Thyroid gland (tissue), 4 donors: ENCODE measurements around the gene NDUFB2. TPM values are rescaled to one million over a fixed set of nuclear protein-coding genes. Genes with fewer than 3 reads are reported as not detected.
A peak's percentile ranks its signal among the peaks of the same experiment; 100 is the strongest.
"Not testable (repeated sequence)": the region's sequence is repeated elsewhere in the genome, so short reads cannot be mapped to it uniquely, and the experiment has no call there.

ENCODE experiments used
- DNase-seq, 2 donors: peaks; one replicate each; pipeline ENCODE4 v3.0.0-alpha.2; 2019
- H3K27ac ChIP-seq, 3 donors: fragments of 200-600 bp; sonication (generic); 1 replicate in 2 of 3; 2 replicates in 1 of 3; pipeline ENCODE4 v1.5.1; 2016 to 2019; ENCODE audit warnings: mild to moderate bottlenecking in 1 of 3, moderate library complexity in 1 of 3
- H3K27me3 ChIP-seq: fragments of 200-600 bp; sonication (generic); one replicate; pipeline ENCODE4 v1.5.1; 2019
- H3K36me3 ChIP-seq, 2 donors: fragments of 200-600 bp; sonication (generic); one replicate each; pipeline ENCODE4 v1.5.1; 2016 to 2019
- H3K4me1 ChIP-seq, 2 donors: fragments of 200-600 bp; sonication (generic); one replicate each; pipeline ENCODE4 v1.5.1; 2017 to 2019
- H3K4me3 ChIP-seq, 3 donors: fragments of 200-600 bp; sonication (generic); replicated peaks in 1 of 3; 1 replicate in 2 of 3; 2 replicates in 1 of 3; pipeline ENCODE4 v1.5.1; 2016; ENCODE audit warnings: mild to moderate bottlenecking in 1 of 3
- H3K9me3 ChIP-seq: fragments of 200-600 bp; sonication (generic); one replicate; pipeline ENCODE4 v1.5.1; 2017
- POLR2A ChIP-seq, 2 donors: fragments of 450-650 bp; IDR thresholded peaks; one replicate each; pipeline ENCODE4 v1.6.1; 2017; ENCODE audit warnings: antibody characterized with exemption in 2 of 2, mild to moderate bottlenecking in 2 of 2, moderate library complexity in 1 of 2
- WGBS, 2 donors: methylation state at CpG; one replicate each; pipeline ENCODE4 v1.1.5; 2017; 5-methylcytosine and 5-hydroxymethylcytosine counted together
- intact Hi-C: fragments of 100-400 bp; cut with DNase I; formaldehyde crosslinking; loops from one replicate; pipeline ENCODE4 v1.15.1; 2023
- total RNA-seq, 4 donors: library from RNA; depleted of rRNA; stranded (reverse); fragments of >200 nt; gene quantifications; one replicate each; pipeline ENCODE4 v1.2.3, GENCODE V29; 2016
- TF ChIP-seq, protein P1 (sequence below), 6 experiments: fragments of 200-600 bp in 3 of 6; fragments of 450-650 bp in 3 of 6; sonication (generic) in 3 of 6; IDR thresholded peaks; one replicate each; pipeline ENCODE4 v1.5.1; 2016 to 2019; ENCODE audit warnings: antibody characterized with exemption in 6 of 6, mild to moderate bottlenecking in 2 of 6, inconsistent platforms in 1 of 6, moderate library complexity in 1 of 6

The NDUFB2 gene
- total RNA-seq, 4 donors from 2014 or later, result 213 to 955 (median 698) TPM

DNA sequence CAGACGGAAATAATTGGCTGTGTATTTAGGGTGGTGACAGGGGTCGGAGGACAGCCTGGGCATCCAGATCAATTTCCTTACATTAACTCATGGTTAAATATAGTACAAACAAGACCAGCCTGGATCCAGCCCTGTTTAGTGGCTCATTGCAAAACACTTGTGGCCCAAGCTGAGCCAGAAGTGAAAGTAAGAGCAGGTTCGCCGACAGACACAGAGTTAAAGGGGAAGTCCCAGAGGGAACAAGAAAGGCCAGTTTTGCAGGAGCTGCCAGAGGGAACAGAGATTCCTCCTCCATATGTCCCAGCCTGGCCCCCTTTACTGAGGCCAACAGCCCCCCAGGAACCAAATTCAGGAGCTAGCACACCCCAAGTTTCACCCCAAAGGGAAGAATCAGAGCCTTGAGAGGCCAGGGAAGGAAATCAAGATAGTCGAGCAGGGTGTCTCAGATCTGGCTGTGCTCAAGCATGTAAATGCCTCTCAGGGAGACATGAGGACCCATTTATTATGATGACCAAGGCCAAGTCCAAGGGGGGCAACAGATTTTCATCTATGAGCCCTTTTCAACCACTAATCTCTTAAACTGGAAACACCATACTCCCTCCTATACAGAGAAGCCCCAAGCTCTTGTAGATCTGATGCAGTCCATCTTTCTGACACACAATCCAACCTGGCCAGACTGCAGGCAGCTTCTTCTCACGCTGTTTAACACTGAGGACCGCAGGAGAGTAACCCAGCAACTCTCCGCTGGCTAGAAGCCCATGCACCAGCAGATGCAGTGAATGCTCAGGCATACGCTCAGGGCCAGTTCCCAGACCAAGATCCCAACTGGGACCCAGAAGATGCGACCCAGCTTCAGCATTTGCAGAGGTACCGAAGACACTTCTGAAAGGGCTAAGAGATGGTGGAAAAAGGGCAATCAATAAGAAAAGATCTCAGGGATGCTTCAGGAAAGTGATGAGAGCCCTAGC lies 39.7 kb upstream of the NDUFB2 start:
- H3K9me3 ChIP-seq, result no peaks in the 10 kb centered on the region
- peaks cover 12 to 15% of the 10 kb centered on the region in 2 donors for H3K4me1 ChIP-seq
- H3K27me3 ChIP-seq, result no peaks in the 10 kb centered on the region
- peak; percentile 70 to 75 for DNase-seq
- H3K4me3 ChIP-seq, result peak overlapping the region in 1 of 3 donors; percentile 21
- no peak for TF ChIP-seq POLR2A (IDR thresholded peaks at IDR 0.05)
- TF ChIP-seq, protein P1, sequence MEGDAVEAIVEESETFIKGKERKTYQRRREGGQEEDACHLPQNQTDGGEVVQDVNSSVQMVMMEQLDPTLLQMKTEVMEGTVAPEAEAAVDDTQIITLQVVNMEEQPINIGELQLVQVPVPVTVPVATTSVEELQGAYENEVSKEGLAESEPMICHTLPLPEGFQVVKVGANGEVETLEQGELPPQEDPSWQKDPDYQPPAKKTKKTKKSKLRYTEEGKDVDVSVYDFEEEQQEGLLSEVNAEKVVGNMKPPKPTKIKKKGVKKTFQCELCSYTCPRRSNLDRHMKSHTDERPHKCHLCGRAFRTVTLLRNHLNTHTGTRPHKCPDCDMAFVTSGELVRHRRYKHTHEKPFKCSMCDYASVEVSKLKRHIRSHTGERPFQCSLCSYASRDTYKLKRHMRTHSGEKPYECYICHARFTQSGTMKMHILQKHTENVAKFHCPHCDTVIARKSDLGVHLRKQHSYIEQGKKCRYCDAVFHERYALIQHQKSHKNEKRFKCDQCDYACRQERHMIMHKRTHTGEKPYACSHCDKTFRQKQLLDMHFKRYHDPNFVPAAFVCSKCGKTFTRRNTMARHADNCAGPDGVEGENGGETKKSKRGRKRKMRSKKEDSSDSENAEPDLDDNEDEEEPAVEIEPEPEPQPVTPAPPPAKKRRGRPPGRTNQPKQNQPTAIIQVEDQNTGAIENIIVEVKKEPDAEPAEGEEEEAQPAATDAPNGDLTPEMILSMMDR (IDR thresholded peaks at IDR 0.05), result no peak
- intact Hi-C loops, result no loop called here
- WGBS, 2 donors, result 41 to 45% methylated on average over 11 of the region's 11 CpGs
- no peaks in the 10 kb centered on the region for H3K36me3 ChIP-seq
- peak overlapping the region; percentile 12 to 78 (median 67) for H3K27ac ChIP-seq

- 83 to 92% methylated on average over 9 of the region's 9 CpGs for WGBS, 2 donors
- Histone ChIP-seq H3K9me3 (no peaks in the 10 kb centered on the region), H3K27me3 (no peaks in the 10 kb centered on the region), H3K4me1 (peaks cover 12 to 15% of the 10 kb centered on the region in 2 donors), H3K27ac (no peak overlapping the region), H3K4me3 (no peak overlapping the region), H3K36me3 (no peaks in the 10 kb centered on the region)
- intact Hi-C loops, result no loop called here
- no peak for DNase-seq
- TF ChIP-seq POLR2A (IDR thresholded peaks at IDR 0.05), result no peak
- TF ChIP-seq, protein P1 (IDR thresholded peaks at IDR 0.05), result no peak
These were observed 38.6 kb upstream of the NDUFB2 start for GRCh38 chr7:140657891-140658290.

DNA sequence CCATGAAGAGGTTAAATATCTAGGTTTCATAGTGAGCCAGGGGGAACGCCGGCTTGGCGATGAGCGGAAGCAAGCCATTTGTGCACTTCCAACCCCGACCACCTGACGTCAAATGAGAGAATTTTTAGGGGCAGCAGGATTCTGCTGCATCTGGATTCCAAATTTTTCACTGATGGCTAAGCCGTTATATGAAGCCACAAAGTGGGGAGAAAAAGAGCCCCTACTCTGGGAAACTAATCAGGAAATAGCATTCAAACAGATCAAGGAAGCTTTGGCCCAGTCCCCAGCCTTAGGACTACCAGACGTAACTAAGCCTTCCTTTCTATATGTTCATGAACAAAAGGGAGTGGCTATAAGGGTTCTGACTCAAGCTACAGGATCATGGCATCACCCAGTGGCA lies 36.7 kb upstream of the NDUFB2 start:
- Histone ChIP-seq H3K9me3 (no peaks in the 10 kb centered on the region), H3K36me3 (no peaks in the 10 kb centered on the region), H3K4me3 (no peak overlapping the region), H3K4me1 (peaks cover 12 to 15% of the 10 kb centered on the region in 2 donors), H3K27ac (no peak overlapping the region), H3K27me3 (no peaks in the 10 kb centered on the region)
- intact Hi-C loops, result no loop called here
- 50 to 71% methylated on average over 8 of the region's 8 CpGs for WGBS, 2 donors
- no peak for DNase-seq
- TF ChIP-seq, protein P1 (IDR thresholded peaks at IDR 0.05), result no peak
- no peak for TF ChIP-seq POLR2A (IDR thresholded peaks at IDR 0.05)

GRCh38 chr7:140661124-140661523 lies 35.4 kb upstream of the NDUFB2 start:
- TF ChIP-seq POLR2A (IDR thresholded peaks at IDR 0.05), result no peak
- TF ChIP-seq, protein P1 (IDR thresholded peaks at IDR 0.05), result peak in 2 of 6 experiments; percentile 12 to 27
- WGBS, 2 donors, result 66 to 73% methylated on average over 2 of the region's 2 CpGs
- H3K27ac ChIP-seq, result no peak overlapping the region
- H3K36me3 ChIP-seq, result no peaks in the 10 kb centered on the region
- H3K4me1 ChIP-seq, result peaks cover 12% of the 10 kb centered on the region in 2 donors
- no peaks in the 10 kb centered on the region for H3K9me3 ChIP-seq
- no peak for DNase-seq
- intact Hi-C loops, result no loop called here
- no peaks in the 10 kb centered on the region for H3K27me3 ChIP-seq
- H3K4me3 ChIP-seq, result no peak overlapping the region

DNA sequence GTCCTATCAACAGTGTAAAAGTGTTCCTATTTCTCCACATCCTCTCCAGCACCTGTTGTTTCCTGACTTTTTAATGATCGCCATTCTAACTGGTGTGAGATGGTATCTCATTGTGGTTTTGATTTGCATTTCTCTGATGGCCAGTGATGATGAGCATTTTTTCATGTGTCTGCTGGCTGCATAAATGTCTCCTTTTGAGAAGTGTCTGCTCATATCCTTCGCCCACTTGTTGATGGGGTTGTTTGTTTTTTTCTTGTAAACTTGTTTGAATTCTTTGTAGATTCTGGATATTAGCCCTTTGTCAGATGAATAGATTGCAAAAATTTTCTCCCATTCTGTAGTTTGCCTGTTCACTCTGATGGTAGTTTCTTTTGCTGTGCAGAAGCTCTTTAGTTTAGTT lies 33.6 kb upstream of the NDUFB2 start:
- H3K4me1 ChIP-seq, H3K27me3 ChIP-seq, H3K27ac ChIP-seq, H3K4me3 ChIP-seq, intact Hi-C loops, H3K36me3 ChIP-seq, H3K9me3 ChIP-seq, DNase-seq: not testable (repeated sequence)
- WGBS, 2 donors, result 90 to 97% methylated on average over 2 of the region's 2 CpGs
